Retinal pigment epithelial cell (primary cell): ENCODE measurements around the gene RHBG.

Source experiments
- DNase-seq: peaks from one replicate; pipeline ENCODE4 v3.0.0-alpha.2; 2010; ENCODE audit warnings: low read depth
- H3K4me3 ChIP-seq: 2 replicates; pipeline ENCODE4 v1.5.1; 2011; ENCODE audit warnings: mild to moderate bottlenecking, low read length, control low read depth, moderate library complexity
- CTCF ChIP-seq: conservative IDR thresholded peaks from 2 replicates; pipeline ENCODE4 v1.5.1; 2011; ENCODE audit warnings: low read depth, low read length, control low read depth, inconsistent platforms

Gene RHBG

GRCh38 chr1:156410238-156410637 is 41.2 kb downstream of the RHBG start:
- no peak for DNase-seq
- H3K4me3 ChIP-seq, result no peak overlapping the region
- no peak for TF ChIP-seq CTCF

GRCh38 chr1:156410740-156411139 is 41.7 kb downstream of the RHBG start:
- TF ChIP-seq CTCF, result no peak
- no peak for DNase-seq
- no peak overlapping the region for H3K4me3 ChIP-seq

GRCh38 chr1:156412653-156413321 is 43.8 kb downstream of the RHBG start:
- TF ChIP-seq CTCF, result no peak
- H3K4me3 ChIP-seq, result no peak overlapping the region
- no peak for DNase-seq

GRCh38 chr1:156413391-156414246 is 44.6 kb downstream of the RHBG start:
- no peak for DNase-seq

GRCh38 chr1:156414461-156415064 is 45.6 kb downstream of the RHBG start:
- H3K4me3 ChIP-seq, result no peak overlapping the region
- no peak for DNase-seq
- TF ChIP-seq CTCF, result no peak

More at GRCh38 chr1:156413391-156414246, 44.6 kb downstream of the RHBG start:
- TF ChIP-seq CTCF, result no peak
- no peak overlapping the region for H3K4me3 ChIP-seq

GRCh38 chr1:156416993-156417392 is 48.0 kb downstream of the RHBG start:
- H3K4me3 ChIP-seq, result no peak overlapping the region
- no peak for DNase-seq
- TF ChIP-seq CTCF, result no peak
